Hepatocyte (in vitro differentiated cells): ENCODE data around the gene ZNF831. TPM values are rescaled to one million over a fixed set of nuclear protein-coding genes. Genes with fewer than 3 reads are reported as not detected.

ENCODE experiments used
- DNase-seq: peaks from one replicate; pipeline ENCODE4 v3.0.0-alpha.2; 2016; ENCODE audit warnings: low spot score
- H2AFZ ChIP-seq: fragments of 200-600 bp; sonication (generic); 2 replicates; pipeline ENCODE4 v1.6.0; 2016; ENCODE audit warnings: antibody characterized with exemption, mild to moderate bottlenecking
- H3K27ac ChIP-seq: fragments of 200-600 bp; sonication (generic); 2 replicates; pipeline ENCODE4 v1.5.1; 2016; ENCODE audit warnings: mild to moderate bottlenecking
- H3K27me3 ChIP-seq: fragments of 200-600 bp; sonication (generic); 2 replicates; pipeline ENCODE4 v1.6.1; 2016
- H3K36me3 ChIP-seq: fragments of 200-600 bp; sonication (generic); replicated peaks from 2 replicates; pipeline ENCODE4 v1.5.1; 2016; ENCODE audit warnings: low read depth; ENCODE audit not compliant: insufficient read depth
- H3K4me1 ChIP-seq: fragments of 200-600 bp; sonication (generic); 2 replicates; pipeline ENCODE4 v1.5.1; 2016; ENCODE audit warnings: mild to moderate bottlenecking, moderate library complexity; ENCODE audit not compliant: insufficient read depth
- H3K4me2 ChIP-seq: fragments of 200-600 bp; sonication (generic); 2 replicates; pipeline ENCODE4 v1.6.0; 2016
- H3K4me3 ChIP-seq: fragments of 200-600 bp; sonication (generic); 2 replicates; pipeline ENCODE4 v1.5.1; 2016; ENCODE audit warnings: mild to moderate bottlenecking
- H3K79me2 ChIP-seq: fragments of 200-600 bp; sonication (generic); 2 replicates; pipeline ENCODE4 v1.6.0; 2017; ENCODE audit warnings: mild to moderate bottlenecking
- H3K9me2 ChIP-seq: fragments of 200-600 bp; sonication (generic); replicated peaks from 2 replicates; pipeline ENCODE4 v1.6.0; 2017; ENCODE audit warnings: mild to moderate bottlenecking; ENCODE audit not compliant: insufficient read depth
- H3K9me3 ChIP-seq: fragments of 200-600 bp; sonication (generic); 2 replicates; pipeline ENCODE4 v1.5.1; 2016; ENCODE audit warnings: low read depth, mild to moderate bottlenecking
- H4K20me1 ChIP-seq: fragments of 200-600 bp; sonication (generic); 2 replicates; pipeline ENCODE4 v1.6.0; 2016; ENCODE audit warnings: mild to moderate bottlenecking; ENCODE audit not compliant: insufficient read depth, poor library complexity, severe bottlenecking
- CTCF ChIP-seq: fragments of 200-600 bp; sonication (generic); IDR thresholded peaks from 2 replicates; pipeline ENCODE4 v1.5.1; 2016; ENCODE audit warnings: antibody characterized with exemption, mild to moderate bottlenecking; ENCODE audit not compliant: poor library complexity
- EZH2 ChIP-seq: fragments of 200-600 bp; sonication (generic); IDR thresholded peaks from 2 replicates; pipeline ENCODE4 v1.6.1; 2016; ENCODE audit warnings: antibody characterized with exemption, mild to moderate bottlenecking, borderline replicate concordance
- EZH2phosphoT487 ChIP-seq: fragments of 200-600 bp; sonication (generic); IDR thresholded peaks from one replicate; pipeline ENCODE4 v1.6.1; 2018; ENCODE audit warnings: antibody characterized with exemption, mild to moderate bottlenecking, low read depth, moderate library complexity; ENCODE audit not compliant: unreplicated experiment, severe bottlenecking
- WGBS: methylation state at CpG from one replicate; pipeline ENCODE4 v1.1.6; 2016; ENCODE audit warnings: low lambda C conversion rate; ENCODE audit errors: missing lambda C conversion rate; 5-methylcytosine and 5-hydroxymethylcytosine counted together
- polyA plus RNA-seq: library from polyadenylated mRNA; unstranded; fragments of >200 nt; fragmentation: Nextera tagmentation; extraction: Ambion mirVana; gene quantifications from 2 replicates; pipeline ENCODE4 v1.2.1, GENCODE V29; 2016
- total RNA-seq: library from RNA; depleted of rRNA; stranded (reverse); fragments of >200 nt; gene quantifications from 2 replicates; pipeline ENCODE4 v1.2.3, GENCODE V29; 2014

The ZNF831 gene
- total and polyA plus RNA-seq, 2 experiments from 2014 or later, result not detected

GRCh38 chr20:59184880-59185447 lies 21.3 kb downstream of the ZNF831 start:
- H3K27me3 ChIP-seq, result peaks cover 5% of the 10 kb centered on the region
- H4K20me1 ChIP-seq, result no peaks in the 10 kb centered on the region
- no peak overlapping the region for H2AFZ ChIP-seq
- no peaks in the 10 kb centered on the region for H3K9me2 ChIP-seq
- no peak overlapping the region for H3K4me3 ChIP-seq
- TF ChIP-seq CTCF (no peak), EZH2 (no peak), EZH2phosphoT487 (no peak)
- DNase-seq, result no peak
- H3K27ac ChIP-seq, result no peak overlapping the region
- no peaks in the 10 kb centered on the region for H3K79me2 ChIP-seq
- no peaks in the 10 kb centered on the region for H3K36me3 ChIP-seq
- 87% methylated on average over 16 of the region's 16 CpGs for WGBS
- H3K4me1 ChIP-seq, result no peaks in the 10 kb centered on the region
- H3K9me3 ChIP-seq, result no peaks in the 10 kb centered on the region
- H3K4me2 ChIP-seq, result no peak overlapping the region

GRCh38 chr20:59185809-59186208 lies 22.2 kb downstream of the ZNF831 start:
- 85% methylated on average over 6 of the region's 6 CpGs for WGBS
- no peak overlapping the region for H3K27ac ChIP-seq
- no peaks in the 10 kb centered on the region for H3K4me1 ChIP-seq
- no peaks in the 10 kb centered on the region for H3K36me3 ChIP-seq
- H3K9me3 ChIP-seq, result no peaks in the 10 kb centered on the region
- H3K4me3 ChIP-seq, result no peak overlapping the region
- DNase-seq, result no peak
- H3K9me2 ChIP-seq, result no peaks in the 10 kb centered on the region
- TF ChIP-seq EZH2phosphoT487 (no peak), EZH2 (no peak)
- no peak overlapping the region for H2AFZ ChIP-seq
- H4K20me1 ChIP-seq, result no peaks in the 10 kb centered on the region
- H3K79me2 ChIP-seq, result no peaks in the 10 kb centered on the region
- H3K27me3 ChIP-seq, result peaks cover 5% of the 10 kb centered on the region
- no peak overlapping the region for H3K4me2 ChIP-seq

- H3K9me2 ChIP-seq, result no peaks in the 10 kb centered on the region
- no peak overlapping the region for H3K4me2 ChIP-seq
- 92% methylated on average over 5 of the region's 5 CpGs for WGBS
- no peak for TF ChIP-seq EZH2
- no peak for TF ChIP-seq CTCF
- TF ChIP-seq EZH2phosphoT487, result no peak
- no peaks in the 10 kb centered on the region for H3K79me2 ChIP-seq
- H3K4me1 ChIP-seq, result no peaks in the 10 kb centered on the region
- no peaks in the 10 kb centered on the region for H4K20me1 ChIP-seq
- no peak for DNase-seq
- no peak overlapping the region for H3K27ac ChIP-seq
- H3K36me3 ChIP-seq, result no peaks in the 10 kb centered on the region
- H3K4me3 ChIP-seq, result no peak overlapping the region
- H2AFZ ChIP-seq, result no peak overlapping the region
- H3K9me3 ChIP-seq, result no peaks in the 10 kb centered on the region
- peaks cover 3% of the 10 kb centered on the region for H3K27me3 ChIP-seq
Observed at GRCh38 chr20:59190466-59190865, 26.8 kb downstream of the ZNF831 start.

- 98% methylated on average over 34 of the region's 40 CpGs for WGBS
Observed at GRCh38 chr20:59191036-59191755, 27.6 kb downstream of the ZNF831 start.

More at GRCh38 chr20:59191036-59191755, 27.6 kb downstream of the ZNF831 start:
- DNase-seq, result no peak
- H3K27me3 ChIP-seq, result no peaks in the 10 kb centered on the region
- H3K9me2 ChIP-seq, result no peaks in the 10 kb centered on the region
- H3K4me1 ChIP-seq, result no peaks in the 10 kb centered on the region
- H4K20me1 ChIP-seq, result no peaks in the 10 kb centered on the region
- H2AFZ ChIP-seq, result no peak overlapping the region
- H3K36me3 ChIP-seq, result no peaks in the 10 kb centered on the region
- no peaks in the 10 kb centered on the region for H3K9me3 ChIP-seq
- no peaks in the 10 kb centered on the region for H3K79me2 ChIP-seq
- no peak for TF ChIP-seq EZH2
- no peak for TF ChIP-seq CTCF
- TF ChIP-seq EZH2phosphoT487, result no peak
- no peak overlapping the region for H3K4me2 ChIP-seq
- H3K27ac ChIP-seq, result no peak overlapping the region
- H3K4me3 ChIP-seq, result no peak overlapping the region
